DOHH2 (cell line): ENCODE results near the gene AGAP2.

Experiments
- CTCF ChIP-seq: fragments of 200-600 bp; sonication (generic); IDR thresholded peaks from one replicate; pipeline ENCODE4 v1.5.1; 2014; ENCODE audit warnings: antibody characterized with exemption, mild to moderate bottlenecking, low read depth, low read length; ENCODE audit not compliant: poor library complexity, severe bottlenecking
- EZH2phosphoT487 ChIP-seq: fragments of 200-600 bp; sonication (generic); IDR thresholded peaks from 2 replicates; pipeline ENCODE4 v1.6.1; 2017; ENCODE audit warnings: borderline replicate concordance, mild to moderate bottlenecking, antibody characterized with exemption, low read length, moderate library complexity, mixed read lengths

- no peak for TF ChIP-seq CTCF
- no peak for TF ChIP-seq EZH2phosphoT487
Measured at GRCh38 chr12:57780284-57780897, 41.8 kb upstream of the AGAP2 start.
